Loucy (cell line): ENCODE measurements around the gene ZSCAN25.

Experiments
- H2AFZ ChIP-seq: fragments of 200-600 bp; sonication (generic); 2 replicates; pipeline ENCODE4 v1.6.0; 2016; ENCODE audit warnings: antibody characterized with exemption, mild to moderate bottlenecking, low read length, moderate library complexity
- H3F3A ChIP-seq: fragments of 200-600 bp; 2 replicates; pipeline ENCODE4 v1.6.0; 2016; ENCODE audit warnings: antibody characterized with exemption, low read depth, mild to moderate bottlenecking
- H3K27me3 ChIP-seq: fragments of 200-600 bp; sonication (generic); 2 replicates; pipeline ENCODE4 v1.6.1; 2014; ENCODE audit warnings: low read length, mild to moderate bottlenecking; ENCODE audit not compliant: insufficient read depth, poor library complexity, severe bottlenecking
- H3K36me3 ChIP-seq: fragments of 200-600 bp; sonication (generic); 2 replicates; pipeline ENCODE4 v1.6.1; 2016; ENCODE audit warnings: low read length; ENCODE audit not compliant: insufficient read depth
- H3K4me1 ChIP-seq: fragments of 200-600 bp; sonication (generic); 2 replicates; pipeline ENCODE4 v1.5.1; 2014; ENCODE audit warnings: low read length, mild to moderate bottlenecking; ENCODE audit not compliant: insufficient read depth, poor library complexity, severe bottlenecking
- H3K4me2 ChIP-seq: fragments of 200-600 bp; sonication (generic); 2 replicates; pipeline ENCODE4 v1.6.0; 2014; ENCODE audit warnings: antibody characterized with exemption, low read length, low read depth, mild to moderate bottlenecking; ENCODE audit not compliant: poor library complexity, severe bottlenecking
- H3K4me3 ChIP-seq: fragments of 200-600 bp; sonication (generic); 2 replicates; pipeline ENCODE4 v1.5.1; 2014; ENCODE audit warnings: low read length, mild to moderate bottlenecking, mixed read lengths; ENCODE audit not compliant: poor library complexity, severe bottlenecking
- H3K79me2 ChIP-seq: fragments of 200-600 bp; sonication (generic); 2 replicates; pipeline ENCODE4 v1.6.1; 2014; ENCODE audit warnings: low read length; ENCODE audit not compliant: insufficient read depth
- H3K9ac ChIP-seq: fragments of 200-600 bp; sonication (generic); 2 replicates; pipeline ENCODE4 v1.6.0; 2014; ENCODE audit warnings: mild to moderate bottlenecking, low read depth, low read length, moderate library complexity; ENCODE audit not compliant: poor library complexity, severe bottlenecking
- H3K9me2 ChIP-seq: fragments of 200-600 bp; sonication (generic); replicated peaks from 2 replicates; pipeline ENCODE4 v1.6.1; 2016; ENCODE audit warnings: low read depth, low read length, mixed read lengths
- H3K9me3 ChIP-seq: fragments of 200-600 bp; sonication (generic); 2 replicates; pipeline ENCODE4 v1.6.1; 2014; ENCODE audit warnings: mild to moderate bottlenecking, antibody characterized with exemption, low read length, low read depth; ENCODE audit not compliant: insufficient read depth
- H4K20me1 ChIP-seq: fragments of 200-600 bp; sonication (generic); 2 replicates; pipeline ENCODE4 v1.6.0; 2014; ENCODE audit warnings: antibody characterized with exemption, low read length, mild to moderate bottlenecking; ENCODE audit not compliant: insufficient read depth, poor library complexity, severe bottlenecking
- EZH2phosphoT487 ChIP-seq: fragments of 200-600 bp; IDR thresholded peaks from 2 replicates; pipeline ENCODE4 v1.6.1; 2018; ENCODE audit warnings: antibody characterized with exemption, mild to moderate bottlenecking, moderate library complexity, borderline replicate concordance
- TF ChIP-seq, protein P1 (sequence below): fragments of 200-600 bp; sonication (generic); conservative IDR thresholded peaks from 2 replicates; pipeline ENCODE4 v1.5.1; 2014; ENCODE audit warnings: mild to moderate bottlenecking, antibody characterized with exemption, low read length

ZSCAN25 gene

DNA sequence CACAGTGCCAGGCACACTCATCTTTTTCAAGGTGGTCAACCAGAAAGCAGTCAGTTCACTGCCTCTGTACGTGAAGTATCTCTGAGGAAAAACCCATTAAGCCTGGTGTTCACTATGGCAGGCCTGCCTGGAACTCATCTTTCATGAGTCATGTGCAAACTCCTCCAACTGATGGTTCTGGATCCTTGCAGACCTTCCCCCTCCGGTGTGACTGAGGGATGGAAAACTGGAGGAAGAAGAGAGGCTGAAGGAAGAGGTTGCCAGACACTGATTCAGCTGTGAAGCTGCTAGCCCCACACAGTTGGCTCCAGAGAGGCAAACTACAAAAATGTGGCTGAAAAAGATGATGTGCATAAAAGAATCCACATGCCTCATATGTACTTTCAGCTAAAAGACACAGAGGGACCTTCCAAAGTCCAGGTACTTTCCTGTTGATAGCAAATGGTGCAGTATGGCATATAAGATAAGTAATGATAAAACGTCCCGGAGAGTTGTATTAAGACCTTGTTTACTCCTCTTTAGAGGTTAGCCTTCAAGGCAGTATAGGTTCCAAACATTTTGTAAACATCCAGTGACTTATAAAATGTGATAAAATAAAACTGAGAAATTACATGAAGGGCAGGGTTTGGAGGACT is 60.4 kb downstream of the ZSCAN25 start:
- Histone ChIP-seq H3K27me3 (no peaks in the 10 kb centered on the region), H3K79me2 (no peaks in the 10 kb centered on the region), H3K4me1 (no peaks in the 10 kb centered on the region), H2AFZ (no peak overlapping the region), H3K9me2 (no peaks in the 10 kb centered on the region), H3F3A (peaks cover 5% of the 10 kb centered on the region; the same call in 1 of the 2 replicates), H3K4me2 (no peak overlapping the region), H3K9me3 (no peaks in the 10 kb centered on the region), H3K4me3 (no peak overlapping the region), H4K20me1 (no peaks in the 10 kb centered on the region), H3K36me3 (no peaks in the 10 kb centered on the region), H3K9ac (no peak overlapping the region)
- TF ChIP-seq EZH2phosphoT487, result no peak
- TF ChIP-seq, protein P1, sequence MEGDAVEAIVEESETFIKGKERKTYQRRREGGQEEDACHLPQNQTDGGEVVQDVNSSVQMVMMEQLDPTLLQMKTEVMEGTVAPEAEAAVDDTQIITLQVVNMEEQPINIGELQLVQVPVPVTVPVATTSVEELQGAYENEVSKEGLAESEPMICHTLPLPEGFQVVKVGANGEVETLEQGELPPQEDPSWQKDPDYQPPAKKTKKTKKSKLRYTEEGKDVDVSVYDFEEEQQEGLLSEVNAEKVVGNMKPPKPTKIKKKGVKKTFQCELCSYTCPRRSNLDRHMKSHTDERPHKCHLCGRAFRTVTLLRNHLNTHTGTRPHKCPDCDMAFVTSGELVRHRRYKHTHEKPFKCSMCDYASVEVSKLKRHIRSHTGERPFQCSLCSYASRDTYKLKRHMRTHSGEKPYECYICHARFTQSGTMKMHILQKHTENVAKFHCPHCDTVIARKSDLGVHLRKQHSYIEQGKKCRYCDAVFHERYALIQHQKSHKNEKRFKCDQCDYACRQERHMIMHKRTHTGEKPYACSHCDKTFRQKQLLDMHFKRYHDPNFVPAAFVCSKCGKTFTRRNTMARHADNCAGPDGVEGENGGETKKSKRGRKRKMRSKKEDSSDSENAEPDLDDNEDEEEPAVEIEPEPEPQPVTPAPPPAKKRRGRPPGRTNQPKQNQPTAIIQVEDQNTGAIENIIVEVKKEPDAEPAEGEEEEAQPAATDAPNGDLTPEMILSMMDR, result no peak

DNA sequence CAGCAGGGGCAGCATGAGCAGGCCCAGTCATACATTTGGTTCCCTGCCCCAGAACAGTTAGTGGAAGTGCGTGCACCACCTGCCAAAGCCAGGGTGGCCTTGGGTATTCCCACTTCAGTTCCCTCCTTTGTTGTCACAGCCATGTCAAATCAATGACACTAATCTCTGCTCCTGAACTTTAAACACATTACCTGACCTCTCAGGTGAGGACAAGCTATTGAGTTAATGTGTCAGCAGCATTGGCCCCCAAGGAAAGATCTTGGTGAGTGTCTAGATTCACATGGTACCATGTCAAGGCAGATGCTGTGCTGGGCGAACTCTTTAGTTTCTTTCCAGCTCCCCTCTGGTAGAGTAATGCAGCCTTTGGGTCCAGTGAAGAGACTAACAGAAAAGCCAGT is 60.9 kb downstream of the ZSCAN25 start:
- Histone ChIP-seq H3K4me1 (no peaks in the 10 kb centered on the region), H3K9me2 (no peaks in the 10 kb centered on the region), H3K36me3 (no peaks in the 10 kb centered on the region), H3K79me2 (no peaks in the 10 kb centered on the region), H2AFZ (no peak overlapping the region), H4K20me1 (no peaks in the 10 kb centered on the region), H3K9me3 (no peaks in the 10 kb centered on the region), H3K4me3 (no peak overlapping the region), H3K4me2 (no peak overlapping the region), H3K27me3 (no peaks in the 10 kb centered on the region), H3F3A (peaks cover 5% of the 10 kb centered on the region; the same call in 1 of the 2 replicates), H3K9ac (no peak overlapping the region)
- TF ChIP-seq EZH2phosphoT487, result no peak
- TF ChIP-seq, protein P1, result no peak

DNA sequence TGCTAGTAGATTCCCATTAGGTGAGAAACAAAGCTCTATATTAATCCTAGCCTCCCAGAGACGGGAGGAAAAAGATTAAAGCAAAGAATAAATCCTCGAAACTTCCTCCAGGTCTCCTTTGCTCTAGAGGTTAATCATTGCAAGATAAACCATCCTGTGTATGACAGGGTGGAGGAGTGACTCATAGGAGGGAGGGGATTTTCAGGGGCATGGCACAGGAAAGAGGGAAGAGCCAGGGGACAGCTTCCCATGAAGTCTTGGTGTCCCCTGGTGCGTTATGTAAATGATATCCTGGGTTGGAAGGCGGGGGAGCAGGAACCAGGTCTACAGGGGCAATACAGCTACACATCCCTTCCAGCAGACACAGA is 62.3 kb downstream of the ZSCAN25 start:
- H2AFZ ChIP-seq, result no peak overlapping the region
- no peak overlapping the region for H3K4me3 ChIP-seq

More for the DNA sequence above, 62.3 kb downstream of the ZSCAN25 start:
- no peaks in the 10 kb centered on the region for H3K27me3 ChIP-seq
- no peaks in the 10 kb centered on the region for H3K36me3 ChIP-seq
- no peaks in the 10 kb centered on the region for H4K20me1 ChIP-seq
- no peaks in the 10 kb centered on the region for H3K4me1 ChIP-seq
- H3K9me3 ChIP-seq, result no peaks in the 10 kb centered on the region
- H3K9ac ChIP-seq, result no peak overlapping the region
- no peak for TF ChIP-seq EZH2phosphoT487
- TF ChIP-seq, protein P1, result no peak
- no peaks in the 10 kb centered on the region for H3K9me2 ChIP-seq
- peaks cover 5% of the 10 kb centered on the region; the same call in 1 of the 2 replicates for H3F3A ChIP-seq
- H3K4me2 ChIP-seq, result no peak overlapping the region
- H3K79me2 ChIP-seq, result no peaks in the 10 kb centered on the region
